HT1080 (cell line): ENCODE results near the gene ITPR3. TPM values are rescaled to one million over a fixed set of nuclear protein-coding genes. Genes with fewer than 3 reads are reported as not detected.

Source experiments
- DNase-seq: peaks from one replicate; pipeline ENCODE4 v3.0.0-alpha.2; 2015; ENCODE audit warnings: low read depth
- total RNA-seq: library from RNA; depleted of rRNA; stranded (reverse); fragments of >200 nt; shearing (Covaris generic); gene quantifications from 2 replicates; pipeline ENCODE4 v1.2.3, GENCODE V29; 2014

Gene ITPR3
- total RNA-seq, 1 experiment from 2014 or later = 38.3 TPM

DNA sequence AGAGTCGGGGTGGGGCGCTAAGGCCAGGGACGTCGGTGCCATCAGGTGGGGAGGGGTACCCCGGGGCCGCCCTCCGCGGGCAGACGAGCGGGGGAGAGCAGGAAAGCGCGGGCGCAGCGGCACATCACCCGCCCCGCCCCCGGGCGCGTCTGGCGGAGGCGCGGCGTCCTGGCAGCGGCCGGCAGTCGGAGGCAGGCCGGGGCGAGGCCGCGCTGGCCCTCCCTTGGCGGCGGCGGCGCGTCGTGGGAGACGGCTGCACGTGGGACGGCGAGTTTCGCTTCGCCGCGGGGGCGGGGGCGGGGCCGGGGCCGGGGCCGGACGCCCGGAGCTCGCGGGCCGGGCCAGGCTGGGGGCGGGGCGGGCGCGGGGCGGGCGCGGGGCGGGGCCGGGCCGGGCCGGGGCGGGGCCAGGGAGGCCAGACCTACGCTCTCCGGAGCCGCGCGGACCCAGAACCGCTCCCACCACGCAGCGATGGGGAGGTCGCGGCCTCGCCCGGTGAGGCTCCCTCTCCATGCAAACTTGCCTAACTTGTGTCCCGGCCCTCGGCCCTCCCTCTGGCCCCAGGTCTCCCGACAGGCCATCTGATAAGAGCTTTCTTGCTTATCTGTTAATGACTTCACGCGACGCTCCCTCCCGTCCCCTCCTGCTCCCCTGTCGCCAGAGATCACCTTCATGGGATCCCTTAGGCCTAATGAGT is 12.5 kb downstream of the ITPR3 start:
- no peak for DNase-seq

DNA sequence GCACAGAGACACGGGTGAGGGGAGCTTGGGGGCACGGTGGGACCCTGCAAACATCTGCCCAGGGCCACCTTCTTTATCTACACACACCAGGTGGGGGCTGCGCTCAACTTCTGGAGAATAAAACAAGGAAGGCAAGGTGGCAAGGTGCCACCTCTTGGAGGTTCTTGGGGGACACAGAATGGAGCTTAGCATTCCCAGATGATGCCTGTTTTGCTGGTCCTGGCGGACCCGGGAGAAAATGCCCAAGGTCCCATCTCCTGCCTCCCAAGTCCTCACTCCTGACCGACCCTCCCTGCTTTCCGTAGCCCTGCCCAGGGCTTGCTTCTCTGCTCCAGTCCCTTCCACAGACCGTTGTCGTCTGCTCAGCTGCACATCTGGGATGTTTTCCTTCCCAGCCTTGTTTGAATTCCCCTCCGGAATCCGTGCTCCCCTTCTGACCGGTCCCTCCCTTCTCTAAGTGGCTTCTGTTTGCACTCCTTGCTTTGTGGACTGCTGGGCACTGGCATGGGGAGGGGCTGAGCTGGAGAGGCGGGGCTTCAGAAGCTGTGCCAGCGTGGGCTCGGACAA is 13.1 kb downstream of the ITPR3 start:
- no peak for DNase-seq

DNA sequence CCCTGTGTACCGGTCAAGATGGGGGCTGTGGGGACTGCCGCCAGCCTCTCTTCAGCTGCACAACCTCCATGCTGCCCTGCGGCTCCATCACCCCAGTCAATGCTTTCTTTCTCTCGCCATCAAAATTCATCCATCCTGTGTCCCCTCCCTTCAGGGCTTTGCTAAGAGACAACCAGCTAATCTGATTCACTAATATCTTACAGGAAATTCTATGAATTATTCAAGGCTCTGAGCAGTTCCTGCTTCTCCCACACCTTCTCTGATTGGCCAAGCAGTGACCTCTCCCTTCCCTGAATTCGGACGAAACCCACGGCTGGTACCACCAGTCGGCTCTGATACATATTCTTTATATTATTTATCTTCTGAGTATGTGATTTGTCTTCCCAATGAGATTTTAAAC is 13.8 kb downstream of the ITPR3 start:
- DNase-seq = no peak

DNA sequence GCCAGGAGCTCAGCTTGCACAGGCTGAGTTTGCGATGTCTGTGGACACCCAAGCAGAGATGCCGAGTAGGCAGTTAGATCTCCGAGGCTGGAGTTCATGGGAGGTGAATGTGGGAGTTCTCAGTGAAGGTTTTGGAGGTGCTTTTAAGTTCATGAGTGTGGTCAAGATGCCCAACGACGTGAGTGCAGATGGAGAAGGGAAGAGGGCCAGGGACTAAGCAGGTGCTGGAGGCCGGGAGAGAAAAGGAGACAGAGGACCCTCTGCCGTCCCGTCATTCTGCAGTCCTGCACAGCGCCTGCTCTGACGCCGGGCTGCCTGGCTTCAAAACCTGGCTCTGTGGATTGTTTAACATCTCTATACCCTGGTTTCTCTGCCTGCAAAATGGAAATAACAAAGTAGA is 15.5 kb downstream of the ITPR3 start:
- DNase-seq = no peak

DNA sequence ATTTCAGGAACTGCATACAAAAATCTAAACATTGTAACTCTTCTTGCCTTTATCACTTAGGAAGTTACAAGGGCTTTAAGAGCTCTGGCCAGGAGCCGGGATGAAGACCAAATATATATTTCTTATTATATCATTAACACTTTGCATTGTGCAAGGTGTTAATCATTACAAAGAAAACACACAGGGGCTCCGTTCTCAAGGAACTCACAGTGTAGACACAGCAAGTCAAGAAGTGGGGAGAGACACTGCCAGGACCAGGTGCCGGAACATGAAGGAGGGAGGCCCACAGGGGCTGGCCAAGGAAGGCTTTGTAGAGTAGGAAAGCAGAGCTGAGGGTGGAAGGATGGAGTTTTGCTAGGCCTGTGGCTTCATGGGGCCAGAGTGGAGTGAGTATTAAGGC is 17.4 kb downstream of the ITPR3 start:
- no peak for DNase-seq

DNA sequence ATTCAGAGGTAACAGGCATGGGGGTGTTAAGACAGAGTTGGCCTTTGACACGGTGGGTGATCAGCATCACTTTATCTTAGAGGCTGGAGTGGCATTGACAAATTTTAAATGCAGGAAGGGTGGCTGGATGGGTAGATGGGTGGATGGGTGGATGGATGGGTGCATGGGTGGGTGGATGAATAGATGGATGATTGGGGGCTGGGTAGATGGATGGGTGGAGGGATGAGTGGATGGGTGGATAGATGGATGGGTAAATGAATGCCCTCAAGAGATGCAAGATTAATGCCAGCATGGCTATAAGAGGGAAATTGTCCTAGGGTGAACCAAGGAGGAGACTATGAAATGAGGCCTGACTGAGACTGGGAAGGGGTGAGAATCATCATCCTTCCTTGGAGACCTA is 18.4 kb downstream of the ITPR3 start:
- no peak for DNase-seq

DNA sequence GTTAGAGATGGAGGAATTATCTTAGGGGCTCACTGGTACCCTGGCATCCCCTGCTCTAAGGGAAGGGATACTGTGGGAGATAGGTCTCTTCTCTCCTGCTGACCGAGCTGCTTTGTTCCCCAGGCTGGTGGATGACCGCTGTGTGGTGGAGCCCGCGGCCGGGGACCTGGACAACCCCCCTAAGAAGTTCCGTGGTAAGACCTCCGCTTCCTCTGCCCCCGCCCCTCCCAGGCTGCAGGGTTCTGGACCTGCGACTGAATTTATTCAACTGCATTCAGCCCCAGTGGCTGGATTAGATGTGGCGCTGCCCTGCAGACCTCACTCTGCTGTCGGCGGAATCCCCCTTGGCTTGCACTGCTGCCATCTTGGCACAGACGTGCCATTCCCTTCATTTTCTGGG is 19.2 kb downstream of the ITPR3 start:
- no peak for DNase-seq

DNA sequence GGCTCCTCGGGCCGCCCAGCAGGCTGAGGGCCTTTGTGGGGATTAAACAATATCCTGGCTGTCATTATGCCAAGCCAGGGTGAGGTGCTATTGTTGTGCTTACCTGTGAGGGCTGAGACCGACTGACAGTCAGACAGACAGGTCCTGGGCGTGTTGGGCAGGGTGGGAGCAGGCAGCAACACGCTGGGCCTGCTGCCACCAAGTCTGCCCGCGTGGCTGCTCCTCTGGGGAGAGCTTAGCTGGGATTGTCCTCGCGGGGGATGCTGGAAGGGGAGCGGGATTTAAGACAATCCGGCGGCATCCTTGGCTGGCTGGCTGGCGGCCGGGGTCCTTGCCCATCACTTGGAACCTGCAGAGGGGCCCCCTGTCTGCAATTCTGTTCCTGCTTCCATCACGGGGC is 20.0 kb downstream of the ITPR3 start:
- DNase-seq = no peak

DNA sequence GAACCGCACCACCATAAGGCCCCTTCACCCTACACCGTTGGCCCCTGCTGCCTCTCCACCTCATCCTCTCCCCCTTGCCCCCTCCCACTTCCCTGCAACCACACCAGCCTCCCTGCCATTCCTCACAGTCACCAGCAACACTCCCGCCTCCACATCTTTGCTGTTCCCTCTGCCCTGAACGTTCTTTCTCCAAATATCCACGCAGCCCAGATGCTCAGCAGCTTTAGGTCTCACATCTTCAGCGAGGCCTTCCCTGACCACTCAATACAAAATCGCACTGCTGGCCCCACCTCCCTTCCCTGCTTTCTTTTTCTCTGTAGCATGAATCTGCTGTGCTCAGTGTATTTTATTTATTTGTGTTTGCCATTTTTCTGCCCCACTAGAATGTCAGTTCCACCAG is 20.5 kb downstream of the ITPR3 start:
- DNase-seq = no peak

DNA sequence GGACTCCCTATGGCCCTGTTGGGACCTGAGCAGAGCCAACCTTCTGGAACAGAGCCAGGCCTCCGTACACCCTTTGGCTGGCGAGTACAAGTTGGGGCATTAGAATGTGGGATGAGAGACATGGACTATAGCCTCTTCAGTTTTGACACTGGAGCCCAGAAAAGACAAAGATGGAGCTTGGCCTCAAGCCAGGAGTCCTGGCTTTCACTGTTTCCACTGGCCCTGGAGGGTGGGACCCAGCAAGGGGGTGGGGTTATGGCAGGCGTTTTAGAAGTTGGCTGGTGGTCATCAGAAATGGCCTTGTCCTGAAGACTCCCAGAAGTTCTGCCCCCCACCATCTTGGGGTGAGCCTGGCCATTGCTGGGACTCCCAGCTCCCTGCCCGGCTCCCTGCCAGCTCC is 21.8 kb downstream of the ITPR3 start:
- no peak for DNase-seq

DNA sequence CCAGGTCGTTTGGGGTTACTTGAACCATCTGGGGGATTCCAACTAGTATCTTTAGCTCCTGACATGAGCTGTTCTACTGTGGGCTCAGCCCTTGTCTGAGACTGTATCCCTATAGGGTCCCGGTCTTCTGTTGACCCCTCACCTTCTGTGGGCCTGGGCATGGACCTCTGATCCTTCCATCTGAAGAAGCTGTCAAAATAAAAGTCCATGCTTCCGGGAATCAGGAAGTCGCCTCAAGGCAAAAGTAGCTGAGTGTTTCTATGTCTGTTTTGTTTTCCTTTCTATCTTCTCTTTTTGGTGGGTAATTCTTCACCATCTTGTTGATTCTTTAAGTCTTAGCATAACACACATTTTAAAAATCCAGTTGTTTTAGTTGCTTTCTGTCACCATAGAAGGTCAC is 30.3 kb downstream of the ITPR3 start:
- no peak for DNase-seq

DNA sequence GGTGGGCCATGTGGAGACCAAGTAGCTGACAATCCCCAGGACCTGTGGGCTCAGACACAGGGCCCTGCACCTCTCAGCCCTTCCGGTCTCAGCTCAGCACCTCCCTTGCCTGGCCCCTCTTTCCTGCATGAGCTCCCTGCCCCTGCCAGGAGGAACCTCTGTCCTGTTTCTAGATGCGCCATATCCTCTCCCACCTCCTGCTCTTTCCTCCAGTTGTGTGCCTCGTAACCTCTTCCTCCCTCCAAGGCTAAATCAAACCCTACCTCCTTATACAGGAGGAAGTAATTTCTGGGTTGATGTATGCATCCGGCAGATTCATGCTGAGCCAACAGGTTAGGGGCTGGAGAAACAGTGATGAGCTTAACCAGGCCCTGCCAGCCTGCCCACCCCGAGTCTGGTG is 30.9 kb downstream of the ITPR3 start:
- DNase-seq = no peak

DNA sequence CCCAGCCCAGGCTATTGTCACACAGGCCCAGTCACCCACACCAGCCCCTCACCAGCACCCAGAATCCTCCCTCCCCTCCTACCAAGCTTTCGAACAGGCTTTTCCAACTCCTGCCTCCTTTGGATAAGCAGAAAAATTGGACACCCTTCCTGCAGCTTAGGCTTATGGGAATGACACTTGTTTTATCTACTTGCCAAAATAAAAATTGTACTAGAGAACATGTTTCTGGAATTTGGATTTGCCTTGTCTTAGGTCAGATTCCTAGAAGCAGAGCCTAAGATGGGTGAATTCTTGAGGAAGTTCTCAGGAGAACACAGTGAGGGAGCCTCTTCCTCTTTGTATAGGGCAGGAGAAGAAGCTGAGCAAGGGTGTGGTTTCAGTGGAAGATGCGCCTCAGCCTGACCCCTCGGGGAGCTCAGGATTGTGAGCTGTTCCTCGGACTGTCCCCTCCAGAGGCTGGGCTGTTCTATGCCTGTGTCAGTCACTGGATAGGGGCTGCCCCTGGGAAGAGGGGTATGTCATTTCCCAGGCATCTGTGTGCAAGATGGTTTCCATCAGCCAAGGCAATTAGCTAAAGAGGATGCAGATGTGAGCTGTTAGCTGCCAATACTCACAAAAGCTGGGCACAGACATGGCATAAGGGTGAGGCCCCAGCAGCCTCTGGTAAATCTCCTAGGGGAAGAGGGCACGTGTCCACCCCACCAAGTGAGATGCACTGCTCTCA is 33.9 kb downstream of the ITPR3 start:
- DNase-seq = no peak

DNA sequence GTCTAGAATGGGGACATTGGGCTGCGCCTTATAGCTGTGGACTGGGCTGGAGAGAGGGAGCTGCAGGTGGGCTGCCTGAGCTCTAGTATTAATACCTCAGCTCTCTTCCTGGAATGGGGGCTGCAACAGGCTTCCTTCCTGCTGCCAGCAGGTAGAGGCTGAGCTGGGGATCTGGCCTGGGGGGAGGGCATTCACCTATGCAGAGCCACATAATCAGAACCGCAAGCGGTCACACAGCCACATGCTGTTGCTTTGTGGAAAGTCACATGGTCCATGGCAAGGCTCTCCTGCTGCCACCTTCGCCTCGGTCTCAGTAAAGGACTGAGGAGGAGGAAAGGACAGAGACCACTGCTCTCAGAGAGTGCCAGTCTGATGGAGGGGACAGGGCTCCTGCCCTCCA is 35.7 kb downstream of the ITPR3 start:
- DNase-seq = no peak

DNA sequence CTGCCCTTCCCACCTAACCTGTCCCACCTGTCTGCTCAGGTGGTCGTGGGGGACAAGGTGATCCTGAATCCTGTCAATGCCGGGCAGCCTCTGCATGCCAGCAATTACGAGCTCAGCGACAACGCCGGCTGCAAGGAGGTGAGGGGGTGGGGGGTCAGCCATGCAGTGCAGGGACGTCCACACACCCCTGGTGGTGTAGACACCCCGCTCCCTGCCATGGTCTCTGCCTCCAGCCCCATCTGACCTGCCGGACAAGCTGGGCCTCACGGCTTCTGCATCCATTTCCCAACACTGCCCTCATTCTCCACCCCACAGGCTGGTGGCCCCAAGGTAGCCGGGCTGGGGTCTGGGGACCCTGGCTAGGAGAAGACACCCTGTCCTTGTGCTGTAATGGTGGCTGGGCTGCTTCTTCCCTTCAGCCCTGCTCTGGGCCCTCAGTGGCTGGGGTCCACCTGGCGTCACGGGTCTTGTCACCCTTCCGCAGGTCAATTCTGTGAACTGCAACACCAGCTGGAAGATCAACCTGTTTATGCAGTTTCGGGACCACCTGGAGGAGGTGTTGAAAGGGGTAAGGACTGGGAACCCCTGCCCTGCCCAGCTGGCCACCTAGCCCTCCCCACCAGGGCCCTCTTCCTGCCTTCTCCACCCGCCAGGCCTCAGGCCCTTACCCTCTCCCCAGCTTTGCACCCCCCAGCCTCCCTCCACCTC is 38.0 kb downstream of the ITPR3 start:
- DNase-seq = no peak

DNA sequence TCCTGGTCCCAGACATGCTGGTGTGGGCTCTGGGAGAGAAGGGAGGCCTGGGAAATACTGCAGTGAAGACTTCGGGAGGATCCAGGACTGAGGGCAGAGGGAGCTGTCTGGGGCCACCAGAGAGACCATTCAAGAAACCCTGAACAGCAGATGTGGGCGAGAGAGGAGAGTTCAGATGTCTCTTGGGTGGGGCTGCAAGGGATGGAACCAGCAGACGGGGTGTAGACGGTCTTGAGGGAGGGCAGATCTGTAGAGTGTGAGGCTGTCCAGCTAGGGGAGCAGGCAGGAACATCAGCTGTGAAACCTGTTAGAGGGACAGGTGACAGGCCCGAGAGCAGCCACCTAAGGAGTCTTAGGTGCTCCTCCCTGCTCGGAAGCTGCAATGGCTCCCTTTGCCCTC is 38.9 kb downstream of the ITPR3 start:
- DNase-seq = no peak

DNA sequence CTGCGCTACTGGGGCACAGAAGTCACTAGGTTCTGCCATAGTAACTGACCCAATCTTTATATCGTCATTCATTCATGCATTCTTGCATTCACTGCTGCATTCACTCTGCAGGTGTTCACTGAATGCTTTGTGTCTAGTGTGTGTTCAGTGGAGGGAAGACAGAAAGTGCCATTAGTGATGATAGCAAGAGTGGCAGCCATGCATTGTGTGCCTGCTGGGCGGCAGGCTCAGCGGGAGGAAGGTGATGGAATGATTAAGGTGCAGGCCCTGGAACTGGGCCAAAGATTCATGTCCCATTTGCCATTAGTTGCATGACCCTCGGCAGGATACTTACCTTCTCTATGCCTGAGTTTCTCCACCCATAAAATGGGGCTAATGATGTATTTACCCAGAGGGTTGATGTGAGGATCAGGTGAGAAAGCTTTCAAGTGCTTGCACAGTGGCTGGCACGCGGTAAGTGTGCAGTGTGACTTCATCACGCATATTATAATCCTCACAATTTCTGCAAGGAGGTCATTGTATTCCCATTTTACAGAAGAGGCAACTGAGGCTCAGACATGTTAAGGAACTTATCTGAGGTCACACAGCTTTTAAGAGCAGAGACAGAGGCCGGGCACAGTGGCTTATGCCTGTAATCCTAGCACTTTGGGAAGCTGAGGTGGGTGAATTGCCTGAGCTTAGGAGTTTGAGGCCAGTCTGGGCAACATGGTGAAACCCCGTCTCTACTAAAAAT is 40.1 kb downstream of the ITPR3 start:
- no peak for DNase-seq

DNA sequence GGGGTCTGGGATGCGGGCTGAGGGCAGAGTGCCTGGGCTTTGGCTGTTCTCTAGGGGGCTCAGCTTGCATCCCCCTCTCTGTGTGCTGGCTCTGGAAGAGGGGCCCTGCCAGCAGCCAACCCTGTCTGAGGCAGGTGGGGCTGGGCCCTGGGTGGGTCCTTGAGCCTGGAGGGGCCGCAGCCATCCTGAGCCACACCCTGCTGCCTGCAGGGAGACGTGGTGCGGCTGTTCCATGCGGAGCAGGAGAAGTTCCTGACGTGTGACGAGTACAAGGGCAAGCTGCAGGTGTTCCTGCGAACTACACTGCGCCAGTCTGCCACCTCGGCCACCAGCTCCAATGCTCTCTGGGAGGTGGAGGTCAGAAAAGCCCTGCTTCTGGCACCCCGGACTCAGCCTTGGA is 41.2 kb downstream of the ITPR3 start:
- no peak for DNase-seq

DNA sequence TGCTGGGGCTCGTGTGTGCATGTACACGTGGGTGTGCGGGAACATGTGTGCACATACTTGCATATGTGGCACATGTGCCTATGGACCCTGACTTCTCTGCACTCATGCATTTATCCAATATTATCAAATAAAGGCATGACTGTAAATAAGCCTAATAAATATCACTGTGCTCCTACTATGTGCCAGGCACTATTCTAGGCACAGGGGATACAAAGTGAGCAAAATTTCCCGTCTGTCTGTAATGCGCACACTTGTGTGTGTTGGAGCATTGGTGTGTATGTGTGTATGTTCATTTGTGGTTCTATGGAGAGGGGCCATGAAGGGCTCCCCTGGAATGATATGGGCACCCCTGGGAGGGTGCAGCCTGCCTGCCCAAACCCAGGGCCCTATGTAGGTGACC is 41.9 kb downstream of the ITPR3 start:
- no peak for DNase-seq

DNA sequence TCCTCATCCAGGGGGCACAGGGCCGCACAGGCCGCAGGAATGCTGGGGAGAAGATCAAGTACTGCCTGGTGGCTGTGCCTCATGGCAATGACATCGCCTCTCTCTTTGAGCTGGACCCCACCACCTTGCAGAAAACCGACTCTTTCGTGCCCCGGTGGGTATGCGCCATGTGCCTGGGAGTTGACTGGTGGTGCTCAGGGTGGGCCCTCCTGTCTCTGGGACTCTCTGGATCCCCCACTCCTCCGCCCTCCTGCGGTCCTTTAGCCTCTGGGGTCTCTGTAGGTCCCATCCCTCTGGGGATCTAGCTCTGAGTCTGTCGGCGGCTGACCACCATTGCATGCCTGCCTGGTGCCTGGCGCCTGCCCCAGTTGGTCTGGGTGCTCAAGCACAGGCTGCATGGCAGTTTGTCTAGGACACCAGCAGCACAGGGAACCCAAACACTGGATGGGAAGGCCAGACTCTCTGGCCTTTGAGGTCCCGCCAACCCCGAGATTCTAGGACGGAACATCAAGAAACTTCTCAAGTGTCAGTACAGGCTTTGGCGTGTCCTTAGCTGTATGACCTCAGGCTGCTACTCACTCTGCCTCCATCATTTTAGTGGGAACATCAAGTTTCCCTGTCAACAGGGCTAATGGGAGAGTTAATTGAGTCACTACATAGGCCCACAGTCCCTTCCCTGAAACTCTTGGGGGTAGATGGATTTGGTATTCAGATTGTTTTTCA is 42.8 kb downstream of the ITPR3 start:
- DNase-seq = no peak

DNA sequence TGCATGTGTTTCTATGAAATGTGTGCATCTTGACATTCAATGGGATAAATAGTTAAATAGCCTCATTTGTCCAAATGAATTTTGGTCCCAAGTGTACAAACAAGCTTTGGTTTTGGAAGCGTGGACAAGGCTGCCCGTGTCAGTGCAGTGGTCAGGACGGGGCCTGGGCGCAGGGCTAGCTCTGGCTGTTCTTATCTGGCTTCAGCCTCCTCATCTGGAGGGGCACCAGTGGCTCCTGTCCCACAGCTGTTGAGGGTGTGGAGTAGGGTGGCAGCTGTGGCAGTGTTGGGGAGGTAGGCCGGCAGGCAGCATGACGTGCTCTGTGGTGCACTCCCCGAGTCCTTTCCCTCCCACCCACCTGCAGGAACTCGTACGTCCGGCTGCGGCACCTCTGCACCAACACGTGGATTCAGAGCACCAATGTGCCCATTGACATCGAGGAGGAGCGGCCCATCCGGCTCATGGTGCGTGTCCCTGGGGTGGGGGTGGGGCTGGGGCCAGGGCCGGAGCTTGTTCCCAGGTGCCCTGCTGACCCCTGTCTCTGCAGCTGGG is 43.5 kb downstream of the ITPR3 start:
- no peak for DNase-seq
